HuH-7 (cell line): ENCODE measurements around the gene PBX3.

Source experiments
- DNase-seq: peaks from one replicate; pipeline ENCODE4 v3.0.0; 2011; ENCODE audit warnings: low spot score

Gene PBX3

DNA sequence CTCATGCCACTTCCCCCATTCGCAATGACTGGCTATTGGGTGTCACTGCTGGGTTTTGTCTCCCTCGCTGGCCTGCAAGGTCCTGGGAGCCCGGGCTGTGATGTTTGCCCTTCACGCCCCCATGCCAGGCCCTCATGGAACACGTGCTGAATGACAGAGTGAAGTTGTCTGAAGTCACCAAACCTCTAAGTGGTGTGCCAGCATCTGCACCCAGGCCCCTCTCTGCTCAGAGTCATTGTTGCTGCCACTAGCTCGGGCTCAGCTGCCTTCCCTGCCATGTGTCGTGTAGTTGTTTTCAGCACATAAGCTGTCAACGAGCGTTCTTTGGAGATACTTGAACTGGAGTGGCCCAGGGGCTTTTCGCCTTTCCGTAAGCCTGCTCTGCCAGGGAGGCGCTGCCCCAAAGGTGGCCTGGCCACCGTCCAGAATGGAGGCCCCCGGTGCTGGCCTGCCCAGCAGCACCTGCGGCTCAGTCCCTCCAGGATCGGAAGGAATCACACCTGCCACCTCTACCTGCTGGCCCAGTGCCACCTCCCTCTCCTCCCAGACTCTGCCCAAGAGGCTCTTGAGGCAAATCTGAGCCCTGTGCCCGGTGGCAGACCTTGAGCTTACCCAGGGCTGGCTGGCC is 250.1 kb downstream of the PBX3 start:
- DNase-seq: no peak

- no peak for DNase-seq
Observed at GRCh38 chr9:125998837-125999503, 251.8 kb downstream of the PBX3 start.

DNA sequence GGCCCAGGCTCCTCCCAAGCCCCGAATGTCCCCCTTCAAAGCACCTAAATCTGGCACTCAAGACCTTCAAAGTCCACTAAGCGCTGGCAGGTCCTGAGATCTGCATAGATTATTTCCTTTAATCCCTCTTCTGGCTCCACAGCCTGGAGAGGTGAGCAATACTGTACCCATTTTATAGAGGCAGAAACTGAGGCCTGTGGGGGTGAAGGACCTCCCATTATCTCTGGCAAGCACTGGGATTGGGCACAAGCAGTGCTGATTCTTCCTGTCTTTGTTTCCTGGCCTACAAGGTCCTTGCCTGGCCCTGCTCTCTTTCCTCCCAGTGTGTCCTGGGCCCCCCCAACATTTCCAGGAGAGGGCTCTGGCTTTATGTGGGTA is 252.3 kb downstream of the PBX3 start:
- DNase-seq: no peak

GRCh38 chr9:126000256-126000655 is 253.1 kb downstream of the PBX3 start:
- DNase-seq: no peak

DNA sequence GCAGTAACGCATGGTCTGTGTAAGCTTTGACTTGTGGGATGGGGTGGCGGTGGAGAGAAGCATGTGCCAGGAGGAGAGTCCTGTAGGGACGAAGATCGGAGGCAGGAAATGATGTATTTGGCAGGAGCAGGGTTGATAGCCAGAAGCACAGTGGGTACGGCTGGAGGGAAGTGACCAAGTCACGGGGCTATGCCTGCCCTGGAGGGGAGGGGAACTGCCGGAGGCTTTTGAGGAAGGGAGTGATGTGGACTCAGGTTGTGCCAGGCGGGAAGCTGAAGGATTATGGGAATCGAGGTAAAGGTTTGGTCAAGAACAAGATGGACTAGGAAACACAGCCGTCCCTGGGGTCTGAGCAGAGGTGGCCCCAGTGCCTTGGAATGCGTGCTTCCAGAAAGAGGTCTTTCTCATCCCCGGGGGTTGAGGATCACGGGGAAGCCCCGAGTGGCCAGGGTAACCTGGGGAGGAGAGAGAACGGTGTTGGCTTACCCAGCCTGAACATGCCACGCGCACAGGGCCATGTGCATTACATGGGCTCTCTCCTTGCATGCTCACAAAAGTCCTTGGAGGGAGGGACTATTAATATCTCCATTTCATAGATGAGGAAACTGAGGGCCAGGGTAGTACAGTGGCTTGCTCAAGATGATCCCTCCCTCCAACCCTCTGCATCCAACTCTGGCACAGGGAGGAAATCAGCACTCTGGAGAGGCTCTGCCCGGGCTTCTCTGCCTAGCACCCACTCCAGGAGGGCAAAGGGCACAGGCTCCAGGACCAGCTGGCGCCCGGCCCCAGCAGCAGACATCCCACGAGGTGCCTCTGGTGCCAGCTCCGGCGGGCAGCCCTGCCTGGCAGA is 253.8 kb downstream of the PBX3 start:
- no peak for DNase-seq

GRCh38 chr9:126001581-126002225 is 254.5 kb downstream of the PBX3 start:
- no peak for DNase-seq

GRCh38 chr9:126002476-126003350 is 255.5 kb downstream of the PBX3 start:
- no peak for DNase-seq

- DNase-seq: no peak
Observed at GRCh38 chr9:126009047-126009446, 261.9 kb downstream of the PBX3 start.

GRCh38 chr9:126014726-126015125 is 267.6 kb downstream of the PBX3 start:
- DNase-seq: no peak

DNA sequence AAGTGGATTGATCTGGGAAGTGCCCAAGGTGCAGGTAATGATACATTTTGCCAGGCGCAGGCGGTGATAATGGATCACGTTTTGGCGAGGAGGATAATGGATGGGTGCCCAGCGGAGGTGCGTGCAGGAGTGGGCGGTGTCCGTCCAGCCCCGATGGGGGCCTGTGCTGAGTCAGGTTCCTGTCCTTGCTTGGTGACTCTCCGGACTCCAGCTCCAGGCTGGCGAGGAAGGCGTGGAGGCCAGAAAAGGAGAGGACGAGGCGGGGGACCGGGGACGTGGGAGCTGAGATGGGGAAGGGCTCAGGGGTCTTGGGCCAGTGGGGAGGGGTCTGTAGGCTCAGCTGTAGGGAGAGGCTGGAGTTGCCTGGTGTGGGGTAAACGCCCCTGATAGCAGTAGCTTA is 268.3 kb downstream of the PBX3 start:
- no peak for DNase-seq

DNA sequence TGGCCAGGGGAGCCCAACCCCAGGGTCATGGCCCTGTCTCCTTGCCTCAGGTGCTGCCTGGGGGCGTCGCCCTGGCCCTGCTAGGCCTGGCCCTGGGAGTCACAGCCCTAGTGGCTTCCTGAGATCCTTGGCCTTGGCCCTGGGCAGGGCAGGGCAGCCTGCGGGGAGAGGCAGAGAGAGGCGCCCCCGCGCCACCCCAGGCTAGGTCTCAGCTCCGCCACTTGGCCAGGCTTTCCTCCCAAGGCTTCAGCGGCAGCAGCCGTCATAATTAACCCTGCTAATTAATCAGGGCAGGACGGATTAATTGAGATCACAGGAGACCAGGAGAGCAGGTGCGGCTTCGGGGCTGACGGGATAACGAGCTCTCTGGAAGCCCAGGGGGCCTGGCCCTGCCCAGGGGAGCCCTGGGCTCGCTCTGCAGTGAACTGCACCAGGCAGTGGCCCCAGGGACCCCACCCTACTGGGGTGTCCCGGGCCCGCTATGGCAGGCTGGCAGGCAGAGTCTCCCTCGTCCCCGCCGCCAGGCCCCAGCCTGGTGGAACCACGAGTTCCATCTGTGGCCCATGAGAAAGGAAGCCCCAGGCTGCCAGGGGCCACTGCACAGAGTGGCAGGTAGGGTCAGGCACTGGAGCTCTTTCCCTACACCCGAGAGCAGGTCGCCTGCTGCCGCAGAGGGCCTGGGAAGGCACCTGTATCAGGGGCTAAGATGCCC is 269.6 kb downstream of the PBX3 start:
- DNase-seq: no peak
